Duodenal mucosa (tissue), 2 donors: ENCODE measurements around the gene B3GALNT2.

Experiments used
- H3K27ac ChIP-seq: one replicate; pipeline ENCODE4 v1.7.0; 2013; ENCODE audit warnings: low read depth, low read length
- H3K27me3 ChIP-seq, 2 donors: one replicate each; pipeline ENCODE4 v1.7.0; 2013; ENCODE audit warnings: low read length in 2 of 2, control low read depth in 1 of 2; ENCODE audit not compliant: insufficient read depth in 2 of 2, control insufficient read depth in 1 of 2
- H3K36me3 ChIP-seq, 2 donors: one replicate each; pipeline ENCODE4 v1.7.0; 2013; ENCODE audit warnings: low read length in 2 of 2, control low read depth in 1 of 2; ENCODE audit not compliant: insufficient read depth in 2 of 2, control insufficient read depth in 1 of 2
- H3K4me1 ChIP-seq, 2 donors: one replicate each; pipeline ENCODE4 v1.7.0; 2013; ENCODE audit warnings: low read length in 2 of 2, control low read depth in 1 of 2; ENCODE audit not compliant: insufficient read depth in 2 of 2, control insufficient read depth in 1 of 2
- H3K4me3 ChIP-seq, 2 donors: one replicate each; pipeline ENCODE4 v1.7.0; 2013; ENCODE audit warnings: low read length in 2 of 2, low read depth in 1 of 2
- H3K9ac ChIP-seq, 2 donors: one replicate each; pipeline ENCODE4 v1.7.0; 2013; ENCODE audit warnings: low read length in 2 of 2, low read depth in 1 of 2
- H3K9me3 ChIP-seq, 2 donors: one replicate each; pipeline ENCODE4 v1.7.0; 2013; ENCODE audit warnings: low read length in 2 of 2, control low read depth in 1 of 2; ENCODE audit not compliant: control insufficient read depth in 1 of 2

The B3GALNT2 gene

GRCh38 chr1:235401251-235401650 lies 103.0 kb downstream of the B3GALNT2 start:
- peaks cover 0 to 9% of the 10 kb centered on the region in 2 donors for H3K36me3 ChIP-seq
- H3K4me3 ChIP-seq: no peak overlapping the region

More at GRCh38 chr1:235401251-235401650, 103.0 kb downstream of the B3GALNT2 start:
- no peak overlapping the region for H3K9ac ChIP-seq
- no peak overlapping the region for H3K27ac ChIP-seq
- H3K27me3 ChIP-seq: no peaks in the 10 kb centered on the region
- no peaks in the 10 kb centered on the region for H3K4me1 ChIP-seq
- no peaks in the 10 kb centered on the region for H3K9me3 ChIP-seq
